Urothelium cell line (cell line): ENCODE measurements around the gene COQ7.
A peak's percentile ranks its signal among the peaks of the same experiment; 100 is the strongest.

Source experiments
- DNase-seq: peaks from one replicate; pipeline ENCODE4 v3.0.0; 2011; ENCODE audit warnings: low spot score, mixed read lengths
- FAIRE-seq: peaks from 2 replicates; lab custom pipeline; 2011; peaks lifted over from hg19 to GRCh38; lab: Jason Lieb, UNC

COQ7 gene

GRCh38 chr16:19067349-19068236, at the start of gene COQ7:
Gene COQ7, plus strand, starts transcription at chr16:19067614. Its CDS starts 51 bp downstream, at chr16:19067665.
- peak; percentile 96 for DNase-seq
- no peak for FAIRE-seq

- FAIRE-seq (no peak), DNase-seq (no peak)
Observed at GRCh38 chr16:19020689-19021088, 46.7 kb upstream of the COQ7 start.

- FAIRE-seq (no peak), DNase-seq (no peak)
Observed at GRCh38 chr16:19021747-19022146, 45.7 kb upstream of the COQ7 start.

- FAIRE-seq (no peak), DNase-seq (no peak)
Observed at GRCh38 chr16:19027416-19027815, 40.0 kb upstream of the COQ7 start.

GRCh38 chr16:19029980-19030379, 37.4 kb upstream of the COQ7 start:
- no peak for FAIRE-seq

GRCh38 chr16:19031738-19032137, 35.7 kb upstream of the COQ7 start:
- FAIRE-seq: no peak
- DNase-seq: no peak

More at GRCh38 chr16:19029980-19030379, 37.4 kb upstream of the COQ7 start:
- no peak for DNase-seq

- DNase-seq: no peak
- FAIRE-seq: no peak
Observed at GRCh38 chr16:19033761-19034160, 33.7 kb upstream of the COQ7 start.

- FAIRE-seq: no peak
Observed at GRCh38 chr16:19040400-19040799, 27.0 kb upstream of the COQ7 start.

GRCh38 chr16:19044769-19045168, 22.6 kb upstream of the COQ7 start:
- no peak for FAIRE-seq
- no peak for DNase-seq

More at GRCh38 chr16:19040400-19040799, 27.0 kb upstream of the COQ7 start:
- no peak for DNase-seq

GRCh38 chr16:19046062-19046461, 21.4 kb upstream of the COQ7 start:
- no peak for FAIRE-seq

GRCh38 chr16:19062706-19063105, 4.7 kb upstream of the COQ7 start:
- FAIRE-seq (no peak), DNase-seq (no peak)

More at GRCh38 chr16:19046062-19046461, 21.4 kb upstream of the COQ7 start:
- no peak for DNase-seq

GRCh38 chr16:19066988-19067348, 446 bp upstream of the COQ7 start:
- DNase-seq: no peak
- no peak for FAIRE-seq

GRCh38 chr16:19068237-19068815, 912 bp downstream of the COQ7 start:
- DNase-seq: no peak
- no peak for FAIRE-seq

GRCh38 chr16:19071811-19072777, 4.7 kb downstream of the COQ7 start:
- FAIRE-seq (no peak), DNase-seq (peak; percentile 43)

GRCh38 chr16:19073344-19073743, 5.9 kb downstream of the COQ7 start:
- FAIRE-seq (no peak), DNase-seq (no peak)

- FAIRE-seq (no peak), DNase-seq (no peak)
Observed at GRCh38 chr16:19073863-19074262, 6.4 kb downstream of the COQ7 start.

GRCh38 chr16:19075511-19075910, 8.1 kb downstream of the COQ7 start:
- DNase-seq (no peak), FAIRE-seq (no peak)

GRCh38 chr16:19077879-19078278, 10.5 kb downstream of the COQ7 start:
- DNase-seq (no peak), FAIRE-seq (no peak)

- FAIRE-seq (no peak), DNase-seq (no peak)
Observed at GRCh38 chr16:19083670-19084069, 16.3 kb downstream of the COQ7 start.

GRCh38 chr16:19084139-19084538, 16.7 kb downstream of the COQ7 start:
- FAIRE-seq: no peak
- no peak for DNase-seq

GRCh38 chr16:19084879-19085278, 17.5 kb downstream of the COQ7 start:
- DNase-seq: no peak

More at GRCh38 chr16:19084879-19085278, 17.5 kb downstream of the COQ7 start:
- FAIRE-seq: no peak
